SU-DHL-6 (cell line): ENCODE measurements around the gene STK16.

Experiments used
- H2AFZ ChIP-seq: fragments of 200-600 bp; sonication (generic); 2 replicates; pipeline ENCODE4 v1.6.1; 2014; ENCODE audit warnings: low read depth, mild to moderate bottlenecking, moderate library complexity, mixed read lengths, antibody characterized with exemption, low read length; ENCODE audit not compliant: severe bottlenecking
- H3F3A ChIP-seq: fragments of 200-600 bp; shearing (Covaris generic); 2 replicates; pipeline ENCODE4 v1.6.0; 2016; ENCODE audit warnings: antibody characterized with exemption, mild to moderate bottlenecking; ENCODE audit not compliant: insufficient read depth
- H3K27ac ChIP-seq: fragments of 200-600 bp; sonication (generic); 2 replicates; pipeline ENCODE4 v1.5.1; 2016; ENCODE audit warnings: low read depth, mild to moderate bottlenecking, low read length, moderate library complexity, mixed read lengths
- H3K27me3 ChIP-seq: fragments of 200-600 bp; sonication (generic), shearing (Covaris generic); 2 replicates; pipeline ENCODE4 v1.6.0; 2014; ENCODE audit warnings: mild to moderate bottlenecking, low read length
- H3K36me3 ChIP-seq: fragments of 200-600 bp; sonication (generic); 2 replicates; pipeline ENCODE4 v1.6.1; 2014; ENCODE audit warnings: mild to moderate bottlenecking, low read length, mixed read lengths
- H3K4me2 ChIP-seq: fragments of 300-600, 200-600 bp; shearing (Covaris generic), sonication (generic); 2 replicates; pipeline ENCODE4 v1.6.0; 2014; ENCODE audit warnings: low read length, low read depth, mild to moderate bottlenecking; ENCODE audit not compliant: poor library complexity, severe bottlenecking
- H3K4me3 ChIP-seq: fragments of 200-600 bp; sonication (generic); 2 replicates; pipeline ENCODE4 v1.5.1; 2014; ENCODE audit warnings: antibody characterized with exemption, low read length, mild to moderate bottlenecking, mixed read lengths; ENCODE audit not compliant: insufficient read depth, poor library complexity, severe bottlenecking
- H3K79me2 ChIP-seq: fragments of 200-600 bp; sonication (generic); 2 replicates; pipeline ENCODE4 v1.6.1; 2014; ENCODE audit warnings: mild to moderate bottlenecking, low read length, moderate library complexity; ENCODE audit not compliant: insufficient read depth
- H3K9ac ChIP-seq: fragments of 200-600 bp; sonication (generic); 2 replicates; pipeline ENCODE4 v1.7.0; 2014; ENCODE audit warnings: mild to moderate bottlenecking, low read length
- H3K9me2 ChIP-seq: fragments of 200-600 bp; sonication (generic); replicated peaks from 2 replicates; pipeline ENCODE4 v1.6.1; 2014; ENCODE audit warnings: low read length; ENCODE audit not compliant: insufficient read depth
- H3K9me3 ChIP-seq: fragments of 200-600 bp; sonication (generic); 2 replicates; pipeline ENCODE4 v1.6.1; 2014; ENCODE audit warnings: low read length, mixed read lengths; ENCODE audit not compliant: insufficient read depth
- H4K20me1 ChIP-seq: fragments of 200-600 bp; sonication (generic); 2 replicates; pipeline ENCODE4 v1.6.1; 2014; ENCODE audit warnings: low read depth, mild to moderate bottlenecking, antibody characterized with exemption, low read length, moderate library complexity, mixed read lengths
- CTCF ChIP-seq: fragments of 200-600 bp; sonication (generic); IDR thresholded peaks from one replicate; pipeline ENCODE4 v1.5.1; 2017; ENCODE audit warnings: antibody characterized with exemption, mild to moderate bottlenecking, low read length, moderate library complexity; ENCODE audit not compliant: insufficient read depth, poor library complexity, severe bottlenecking
- EZH2phosphoT487 ChIP-seq: fragments of 200-600 bp; sonication (generic), shearing (Covaris generic); conservative IDR thresholded peaks from 2 replicates; pipeline ENCODE4 v1.6.1; 2018; ENCODE audit warnings: mild to moderate bottlenecking, antibody characterized with exemption, low read length, moderate library complexity, mixed read lengths

Gene STK16

GRCh38 chr2:219266232-219266631 lies 21.0 kb downstream of the STK16 start:
- Histone ChIP-seq H3K9me2 (no peaks in the 10 kb centered on the region), H3K9me3 (no peaks in the 10 kb centered on the region), H3F3A (no peaks in the 10 kb centered on the region), H2AFZ (no peak overlapping the region), H3K27me3 (no peaks in the 10 kb centered on the region), H3K4me2 (no peak overlapping the region), H3K9ac (no peak overlapping the region), H4K20me1 (no peaks in the 10 kb centered on the region), H3K27ac (no peak overlapping the region), H3K36me3 (no peaks in the 10 kb centered on the region), H3K4me3 (no peak overlapping the region), H3K79me2 (no peaks in the 10 kb centered on the region)
- TF ChIP-seq EZH2phosphoT487 (no peak), CTCF (no peak)

- Histone ChIP-seq H3K4me2 (no peak overlapping the region), H4K20me1 (no peaks in the 10 kb centered on the region), H3K27me3 (no peaks in the 10 kb centered on the region), H3K4me3 (no peak overlapping the region), H3K79me2 (no peaks in the 10 kb centered on the region), H3F3A (no peaks in the 10 kb centered on the region), H3K36me3 (no peaks in the 10 kb centered on the region), H2AFZ (no peak overlapping the region), H3K9me3 (no peaks in the 10 kb centered on the region), H3K9ac (no peak overlapping the region), H3K27ac (no peak overlapping the region), H3K9me2 (no peaks in the 10 kb centered on the region)
- TF ChIP-seq EZH2phosphoT487, result no peak
- no peak for TF ChIP-seq CTCF
Observed at GRCh38 chr2:219266886-219267285, 21.6 kb downstream of the STK16 start.

- Histone ChIP-seq H3K27me3 (no peaks in the 10 kb centered on the region), H3K9me2 (no peaks in the 10 kb centered on the region), H4K20me1 (no peaks in the 10 kb centered on the region), H3K36me3 (no peaks in the 10 kb centered on the region), H3K9me3 (no peaks in the 10 kb centered on the region), H3K79me2 (no peaks in the 10 kb centered on the region), H2AFZ (no peak overlapping the region), H3K27ac (no peak overlapping the region), H3K4me2 (no peak overlapping the region), H3F3A (no peaks in the 10 kb centered on the region), H3K9ac (no peak overlapping the region), H3K4me3 (no peak overlapping the region)
- TF ChIP-seq EZH2phosphoT487, result no peak
- no peak for TF ChIP-seq CTCF
Observed at GRCh38 chr2:219268294-219268693, 23.0 kb downstream of the STK16 start.
